Thyroid gland (tissue), 4 donors: ENCODE data around the gene CTIF.

Source experiments
- POLR2A ChIP-seq, 2 donors: fragments of 450-650 bp; IDR thresholded peaks; one replicate each; pipeline ENCODE4 v1.6.1; 2017; ENCODE audit warnings: antibody characterized with exemption in 2 of 2, mild to moderate bottlenecking in 2 of 2, moderate library complexity in 1 of 2
- TF ChIP-seq, protein P1 (sequence below), 6 experiments: fragments of 200-600 bp in 3 of 6; fragments of 450-650 bp in 3 of 6; sonication (generic) in 3 of 6; IDR thresholded peaks; one replicate each; pipeline ENCODE4 v1.5.1; 2016 to 2019; ENCODE audit warnings: antibody characterized with exemption in 6 of 6, mild to moderate bottlenecking in 2 of 6, inconsistent platforms in 1 of 6, moderate library complexity in 1 of 6

DNA sequence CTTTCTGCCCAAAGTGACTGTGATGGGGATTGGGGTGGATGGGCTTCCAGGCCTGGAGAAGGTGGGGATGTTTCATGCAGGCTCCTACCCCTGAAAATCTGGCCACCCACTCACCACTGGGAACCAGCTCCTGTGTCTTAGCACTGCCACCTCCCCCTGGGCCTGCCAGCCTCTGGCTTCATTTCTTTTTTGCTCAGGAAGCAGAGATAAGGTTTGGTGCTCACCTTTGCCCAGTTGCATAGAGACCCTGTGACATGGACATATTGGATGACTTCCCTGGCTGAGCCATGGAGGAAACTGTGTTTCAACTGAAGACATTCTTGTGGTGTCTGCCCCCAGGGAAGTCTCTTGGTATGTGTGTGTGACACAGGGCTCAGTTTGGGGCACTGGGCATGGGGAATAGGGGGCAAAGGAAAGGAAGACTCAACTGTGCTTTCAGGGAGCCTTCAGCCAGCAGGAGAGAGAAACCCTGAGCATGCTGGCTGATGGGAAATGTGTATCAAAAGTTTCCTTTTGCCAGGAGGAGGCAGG is 16.7 kb downstream of the CTIF start:
- TF ChIP-seq, protein P1, sequence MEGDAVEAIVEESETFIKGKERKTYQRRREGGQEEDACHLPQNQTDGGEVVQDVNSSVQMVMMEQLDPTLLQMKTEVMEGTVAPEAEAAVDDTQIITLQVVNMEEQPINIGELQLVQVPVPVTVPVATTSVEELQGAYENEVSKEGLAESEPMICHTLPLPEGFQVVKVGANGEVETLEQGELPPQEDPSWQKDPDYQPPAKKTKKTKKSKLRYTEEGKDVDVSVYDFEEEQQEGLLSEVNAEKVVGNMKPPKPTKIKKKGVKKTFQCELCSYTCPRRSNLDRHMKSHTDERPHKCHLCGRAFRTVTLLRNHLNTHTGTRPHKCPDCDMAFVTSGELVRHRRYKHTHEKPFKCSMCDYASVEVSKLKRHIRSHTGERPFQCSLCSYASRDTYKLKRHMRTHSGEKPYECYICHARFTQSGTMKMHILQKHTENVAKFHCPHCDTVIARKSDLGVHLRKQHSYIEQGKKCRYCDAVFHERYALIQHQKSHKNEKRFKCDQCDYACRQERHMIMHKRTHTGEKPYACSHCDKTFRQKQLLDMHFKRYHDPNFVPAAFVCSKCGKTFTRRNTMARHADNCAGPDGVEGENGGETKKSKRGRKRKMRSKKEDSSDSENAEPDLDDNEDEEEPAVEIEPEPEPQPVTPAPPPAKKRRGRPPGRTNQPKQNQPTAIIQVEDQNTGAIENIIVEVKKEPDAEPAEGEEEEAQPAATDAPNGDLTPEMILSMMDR (IDR thresholded peaks at IDR 0.05), result no peak
- no peak for TF ChIP-seq POLR2A (IDR thresholded peaks at IDR 0.05)
